ENCODE data around the gene DMRTB1.
A peak's percentile ranks its signal among the peaks of the same experiment; 100 is the strongest.

Gene DMRTB1

GRCh38 chr1:53449021-53449420 is 10.2 kb upstream of the DMRTB1 start:
- Histone ChIP-seq H3K9me2 (replicated peaks; ENCODE audit: control insufficient read depth, low read length) (no peaks in the 10 kb centered on the region), H3K27me3 (ENCODE audit: control insufficient read depth, low read length) (peaks cover 7% of the 10 kb centered on the region), H3K27ac (ENCODE audit: low read depth, low read length) (no peak overlapping the region), H3F3A (ENCODE audit: control insufficient read depth, insufficient read depth) (no peaks in the 10 kb centered on the region), H3K36me3 (ENCODE audit: control insufficient read depth, low read length) (no peaks in the 10 kb centered on the region), H4K20me1 (ENCODE audit: control insufficient read depth, insufficient read depth, low read depth, low read length) (no peaks in the 10 kb centered on the region), H3K9me3 (ENCODE audit: control insufficient read depth, insufficient read depth, low read length) (no peaks in the 10 kb centered on the region), H3K4me2 (ENCODE audit: low read length) (no peak overlapping the region), H3K79me2 (ENCODE audit: control insufficient read depth, low read length) (no peaks in the 10 kb centered on the region), H3K4me3 (ENCODE audit: low read length) (no peak overlapping the region), H3K4me1 (ENCODE audit: control insufficient read depth, low read length) (peaks cover 2% of the 10 kb centered on the region; the same call in 1 of the 2 replicates)
- TF ChIP-seq EZH2phosphoT487 (IDR thresholded peaks at IDR 0.05; ENCODE audit: borderline replicate concordance, low read length): no peak
- TF ChIP-seq, protein P1, sequence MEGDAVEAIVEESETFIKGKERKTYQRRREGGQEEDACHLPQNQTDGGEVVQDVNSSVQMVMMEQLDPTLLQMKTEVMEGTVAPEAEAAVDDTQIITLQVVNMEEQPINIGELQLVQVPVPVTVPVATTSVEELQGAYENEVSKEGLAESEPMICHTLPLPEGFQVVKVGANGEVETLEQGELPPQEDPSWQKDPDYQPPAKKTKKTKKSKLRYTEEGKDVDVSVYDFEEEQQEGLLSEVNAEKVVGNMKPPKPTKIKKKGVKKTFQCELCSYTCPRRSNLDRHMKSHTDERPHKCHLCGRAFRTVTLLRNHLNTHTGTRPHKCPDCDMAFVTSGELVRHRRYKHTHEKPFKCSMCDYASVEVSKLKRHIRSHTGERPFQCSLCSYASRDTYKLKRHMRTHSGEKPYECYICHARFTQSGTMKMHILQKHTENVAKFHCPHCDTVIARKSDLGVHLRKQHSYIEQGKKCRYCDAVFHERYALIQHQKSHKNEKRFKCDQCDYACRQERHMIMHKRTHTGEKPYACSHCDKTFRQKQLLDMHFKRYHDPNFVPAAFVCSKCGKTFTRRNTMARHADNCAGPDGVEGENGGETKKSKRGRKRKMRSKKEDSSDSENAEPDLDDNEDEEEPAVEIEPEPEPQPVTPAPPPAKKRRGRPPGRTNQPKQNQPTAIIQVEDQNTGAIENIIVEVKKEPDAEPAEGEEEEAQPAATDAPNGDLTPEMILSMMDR (IDR thresholded peaks at IDR 0.05; ENCODE audit: low read depth, low read length, poor library complexity, severe bottlenecking): no peak

GRCh38 chr1:53449693-53450092 is 9.5 kb upstream of the DMRTB1 start:
- TF ChIP-seq EZH2phosphoT487 (IDR thresholded peaks at IDR 0.05; ENCODE audit: borderline replicate concordance, low read length): no peak
- TF ChIP-seq, protein P1 (IDR thresholded peaks at IDR 0.05; ENCODE audit: low read depth, low read length, poor library complexity, severe bottlenecking): no peak

DNA sequence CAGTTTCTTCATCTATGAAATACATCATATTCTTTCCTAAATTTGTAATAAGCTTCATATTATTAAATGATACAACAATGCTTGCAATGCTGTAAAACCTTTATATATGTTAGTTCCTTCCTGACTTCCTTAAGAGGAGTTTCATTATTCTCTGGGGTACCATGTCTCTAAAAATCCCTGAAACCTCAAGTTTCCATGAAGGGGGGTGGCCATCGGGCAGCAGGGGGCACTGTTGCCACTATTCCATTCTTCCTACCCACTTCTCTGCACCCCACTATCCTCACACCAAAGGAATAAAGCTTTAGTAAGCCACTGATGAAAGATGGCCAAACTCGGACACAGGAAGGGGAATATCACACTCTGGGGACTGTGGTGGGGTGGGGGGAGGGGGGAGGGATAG is 9.0 kb upstream of the DMRTB1 start:
- TF ChIP-seq EZH2phosphoT487 (IDR thresholded peaks at IDR 0.05; ENCODE audit: borderline replicate concordance, low read length): no peak
- TF ChIP-seq, protein P1 (IDR thresholded peaks at IDR 0.05; ENCODE audit: low read depth, low read length, poor library complexity, severe bottlenecking): peak; percentile 57
- peaks cover 7% of the 10 kb centered on the region for H3K27me3 ChIP-seq (ENCODE audit: control insufficient read depth, low read length)
- H3F3A ChIP-seq (ENCODE audit: control insufficient read depth, insufficient read depth): no peaks in the 10 kb centered on the region
- no peaks in the 10 kb centered on the region for H3K79me2 ChIP-seq (ENCODE audit: control insufficient read depth, low read length)
- H3K27ac ChIP-seq (ENCODE audit: low read depth, low read length): no peak overlapping the region
- no peaks in the 10 kb centered on the region for H3K9me3 ChIP-seq (ENCODE audit: control insufficient read depth, insufficient read depth, low read length)
- no peaks in the 10 kb centered on the region for H4K20me1 ChIP-seq (ENCODE audit: control insufficient read depth, insufficient read depth, low read depth, low read length)
- no peak overlapping the region for H3K4me2 ChIP-seq (ENCODE audit: low read length)
- H3K36me3 ChIP-seq (ENCODE audit: control insufficient read depth, low read length): no peaks in the 10 kb centered on the region
- peaks cover 5% of the 10 kb centered on the region; the same call in 1 of the 2 replicates for H3K4me1 ChIP-seq (ENCODE audit: control insufficient read depth, low read length)
- H3K9me2 ChIP-seq (replicated peaks; ENCODE audit: control insufficient read depth, low read length): no peaks in the 10 kb centered on the region
- no peak overlapping the region for H3K4me3 ChIP-seq (ENCODE audit: low read length)

More at GRCh38 chr1:53449693-53450092, 9.5 kb upstream of the DMRTB1 start:
- peaks cover 7% of the 10 kb centered on the region for H3K27me3 ChIP-seq (ENCODE audit: control insufficient read depth, low read length)
- H3K79me2 ChIP-seq (ENCODE audit: control insufficient read depth, low read length): no peaks in the 10 kb centered on the region
- no peak overlapping the region for H3K4me3 ChIP-seq (ENCODE audit: low read length)
- no peaks in the 10 kb centered on the region for H3K36me3 ChIP-seq (ENCODE audit: control insufficient read depth, low read length)
- no peak overlapping the region for H3K27ac ChIP-seq (ENCODE audit: low read depth, low read length)
- H4K20me1 ChIP-seq (ENCODE audit: control insufficient read depth, insufficient read depth, low read depth, low read length): no peaks in the 10 kb centered on the region
- no peaks in the 10 kb centered on the region for H3F3A ChIP-seq (ENCODE audit: control insufficient read depth, insufficient read depth)
- no peaks in the 10 kb centered on the region for H3K9me2 ChIP-seq (replicated peaks; ENCODE audit: control insufficient read depth, low read length)
- peaks cover 5% of the 10 kb centered on the region; the same call in 1 of the 2 replicates for H3K4me1 ChIP-seq (ENCODE audit: control insufficient read depth, low read length)
- no peaks in the 10 kb centered on the region for H3K9me3 ChIP-seq (ENCODE audit: control insufficient read depth, insufficient read depth, low read length)
- H3K4me2 ChIP-seq (ENCODE audit: low read length): no peak overlapping the region
